Putamen (tissue), 1 donor: ENCODE measurements around the gene FGD1.

Experiments used
- DNase-seq: peaks from one replicate; pipeline ENCODE4 v3.0.0-alpha.2; 2016; ENCODE audit warnings: low spot score

Gene FGD1

DNA sequence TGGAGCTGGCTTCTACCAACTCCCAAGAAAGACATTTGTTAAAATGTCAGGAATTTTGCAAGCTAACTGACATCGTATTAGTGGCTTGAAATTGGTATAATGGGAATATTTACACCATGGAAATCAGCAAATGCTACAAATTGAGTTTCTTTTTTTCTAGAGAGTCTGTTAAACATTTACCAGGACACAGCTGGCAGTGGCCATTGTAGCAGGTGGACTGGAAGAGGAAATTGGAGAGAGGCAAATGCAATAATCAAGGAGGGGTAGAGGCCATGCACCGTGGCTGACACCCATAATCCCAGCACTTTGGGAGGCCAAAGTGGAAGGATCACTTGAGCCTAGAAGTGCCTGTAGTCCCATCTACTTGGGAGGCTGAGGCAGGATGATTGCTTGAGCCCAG is 88.8 kb downstream of the FGD1 start:
- DNase-seq, result no peak

- no peak for DNase-seq
Measured at GRCh38 chrX:54397113-54397512, 98.9 kb downstream of the FGD1 start.
